ENCODE data around the gene ZNF148.

Gene ZNF148

GRCh38 chr3:125186800-125187598 lies 188.1 kb downstream of the ZNF148 start:
- H3K27ac ChIP-seq = no peak overlapping the region
- TF ChIP-seq ZFX (IDR thresholded peaks at IDR 0.05; ENCODE audit: borderline replicate concordance) (no peak), CTCF (IDR thresholded peaks at IDR 0.05) (no peak)

GRCh38 chr3:125186261-125186787 lies 188.8 kb downstream of the ZNF148 start:
- H3K27ac ChIP-seq = no peak overlapping the region
- TF ChIP-seq CTCF (IDR thresholded peaks at IDR 0.05) (no peak), ZFX (IDR thresholded peaks at IDR 0.05; ENCODE audit: borderline replicate concordance) (no peak)

- TF ChIP-seq CTCF (IDR thresholded peaks at IDR 0.05) (no peak), ZFX (IDR thresholded peaks at IDR 0.05; ENCODE audit: borderline replicate concordance) (no peak)
- H3K27ac ChIP-seq = no peak overlapping the region
Observed at GRCh38 chr3:125185805-125186204, 189.3 kb downstream of the ZNF148 start.

- no peak overlapping the region for H3K27ac ChIP-seq
- TF ChIP-seq CTCF (IDR thresholded peaks at IDR 0.05) = no peak
Observed at GRCh38 chr3:125179884-125180240, 195.3 kb downstream of the ZNF148 start.

GRCh38 chr3:125179143-125179883 lies 195.8 kb downstream of the ZNF148 start:
- TF ChIP-seq CTCF (IDR thresholded peaks at IDR 0.05) (no peak), ZFX (IDR thresholded peaks at IDR 0.05; ENCODE audit: borderline replicate concordance) (no peak)
- H3K27ac ChIP-seq = no peak overlapping the region

- TF ChIP-seq ZFX (IDR thresholded peaks at IDR 0.05; ENCODE audit: borderline replicate concordance) (no peak), CTCF (IDR thresholded peaks at IDR 0.05) (no peak)
- no peak overlapping the region for H3K27ac ChIP-seq
Observed at GRCh38 chr3:125177746-125178145, 197.4 kb downstream of the ZNF148 start.

Measured in 22Rv1 (cell line).